Vagina (tissue), 2 donors: ENCODE results near the gene GMPPB. TPM values are rescaled to one million over a fixed set of nuclear protein-coding genes. Genes with fewer than 3 reads are reported as not detected.

Experiments
- DNase-seq, 2 donors: peaks; one replicate each; pipeline ENCODE4 v3.0.0-alpha.2; 2017; ENCODE audit errors: extremely low spot score in 2 of 2
- H3K27ac ChIP-seq: fragments of 200-600 bp; sonication (generic); one replicate; pipeline ENCODE4 v1.5.1; 2019
- H3K27me3 ChIP-seq: fragments of 200-600 bp; sonication (generic); one replicate; pipeline ENCODE4 v1.5.1; 2019
- H3K36me3 ChIP-seq, 2 donors: fragments of 200-600 bp; sonication (generic); one replicate each; pipeline ENCODE4 v1.5.1; 2017 to 2019
- H3K4me1 ChIP-seq: fragments of 200-600 bp; sonication (generic); one replicate; pipeline ENCODE4 v1.5.1; 2019
- H3K4me3 ChIP-seq, 2 donors: fragments of 200-600 bp; sonication (generic); 1 replicate in 1 of 2; 2 replicates in 1 of 2; pipeline ENCODE4 v1.5.1; 2016 to 2019
- H3K9me3 ChIP-seq: fragments of 200-600 bp; sonication (generic); one replicate; pipeline ENCODE4 v1.5.1; 2019
- POLR2A ChIP-seq, 2 donors: fragments of 450-650 bp; IDR thresholded peaks; one replicate each; pipeline ENCODE4 v1.6.1; 2017; ENCODE audit warnings: antibody characterized with exemption in 2 of 2, mild to moderate bottlenecking in 2 of 2, moderate library complexity in 2 of 2
- POLR2AphosphoS5 ChIP-seq, 2 donors: sonication (generic); formaldehyde crosslinking; IDR thresholded peaks; one replicate each; pipeline ENCODE4 v1.9.0; 2017; ENCODE audit warnings: antibody characterized with exemption in 2 of 2, mild to moderate bottlenecking in 2 of 2, low read depth in 1 of 2; ENCODE audit not compliant: insufficient read depth in 1 of 2
- intact Hi-C: fragments of 100-400 bp; cut with DNase I; formaldehyde crosslinking; loops from one replicate; pipeline ENCODE4 v1.15.1; 2023
- total RNA-seq: library from RNA; depleted of rRNA; stranded (reverse); fragments of >200 nt; gene quantifications from one replicate; pipeline ENCODE4 v1.2.3, GENCODE V29; 2016
- TF ChIP-seq, protein P1 (sequence below), 3 experiments: fragments of 450-650 bp in 2 of 3; fragments of 200-600 bp in 1 of 3; sonication (generic) in 1 of 3; IDR thresholded peaks; one replicate each; pipeline ENCODE4 v1.5.1; 2017 to 2019; ENCODE audit warnings: antibody characterized with exemption in 3 of 3, mild to moderate bottlenecking in 2 of 3, moderate library complexity in 2 of 3

The GMPPB gene
- total RNA-seq, 1 donor from 2014 or later, result 19.9 TPM

DNA sequence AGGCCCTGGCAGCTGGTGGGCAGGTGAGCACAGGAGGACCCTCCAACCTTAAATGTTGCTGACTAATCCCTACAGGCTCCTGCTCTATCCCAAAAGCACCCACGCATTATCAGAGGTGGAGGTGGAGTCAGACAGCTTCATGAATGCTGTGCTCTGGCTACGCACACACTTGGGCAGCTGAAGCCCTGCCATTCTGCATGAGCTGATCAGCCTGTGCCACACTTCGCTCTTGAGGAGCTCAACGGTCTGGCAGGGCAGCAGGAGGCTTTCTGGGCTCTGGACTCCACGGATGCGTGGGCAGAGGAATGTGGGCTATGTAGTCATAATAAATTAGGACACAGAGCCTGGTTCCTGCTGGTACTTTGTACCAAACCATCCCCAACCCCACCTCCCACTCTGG is 40.6 kb downstream of the GMPPB start:
- H3K4me3 ChIP-seq, result no peak overlapping the region
- H3K27ac ChIP-seq, result no peak overlapping the region
- peaks cover 0 to 58% of the 10 kb centered on the region in 2 donors for H3K36me3 ChIP-seq
- intact Hi-C loops, result no loop called here
- no peak for DNase-seq
- H3K27me3 ChIP-seq, result no peaks in the 10 kb centered on the region
- no peaks in the 10 kb centered on the region for H3K9me3 ChIP-seq
- peaks cover 16% of the 10 kb centered on the region for H3K4me1 ChIP-seq
- TF ChIP-seq, protein P1, sequence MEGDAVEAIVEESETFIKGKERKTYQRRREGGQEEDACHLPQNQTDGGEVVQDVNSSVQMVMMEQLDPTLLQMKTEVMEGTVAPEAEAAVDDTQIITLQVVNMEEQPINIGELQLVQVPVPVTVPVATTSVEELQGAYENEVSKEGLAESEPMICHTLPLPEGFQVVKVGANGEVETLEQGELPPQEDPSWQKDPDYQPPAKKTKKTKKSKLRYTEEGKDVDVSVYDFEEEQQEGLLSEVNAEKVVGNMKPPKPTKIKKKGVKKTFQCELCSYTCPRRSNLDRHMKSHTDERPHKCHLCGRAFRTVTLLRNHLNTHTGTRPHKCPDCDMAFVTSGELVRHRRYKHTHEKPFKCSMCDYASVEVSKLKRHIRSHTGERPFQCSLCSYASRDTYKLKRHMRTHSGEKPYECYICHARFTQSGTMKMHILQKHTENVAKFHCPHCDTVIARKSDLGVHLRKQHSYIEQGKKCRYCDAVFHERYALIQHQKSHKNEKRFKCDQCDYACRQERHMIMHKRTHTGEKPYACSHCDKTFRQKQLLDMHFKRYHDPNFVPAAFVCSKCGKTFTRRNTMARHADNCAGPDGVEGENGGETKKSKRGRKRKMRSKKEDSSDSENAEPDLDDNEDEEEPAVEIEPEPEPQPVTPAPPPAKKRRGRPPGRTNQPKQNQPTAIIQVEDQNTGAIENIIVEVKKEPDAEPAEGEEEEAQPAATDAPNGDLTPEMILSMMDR (IDR thresholded peaks at IDR 0.05), result no peak
- TF ChIP-seq POLR2A (IDR thresholded peaks at IDR 0.05) (no peak), POLR2AphosphoS5 (IDR thresholded peaks at IDR 0.05; ENCODE audit: insufficient read depth in 1 of 2, low read depth in 1 of 2) (no peak)

DNA sequence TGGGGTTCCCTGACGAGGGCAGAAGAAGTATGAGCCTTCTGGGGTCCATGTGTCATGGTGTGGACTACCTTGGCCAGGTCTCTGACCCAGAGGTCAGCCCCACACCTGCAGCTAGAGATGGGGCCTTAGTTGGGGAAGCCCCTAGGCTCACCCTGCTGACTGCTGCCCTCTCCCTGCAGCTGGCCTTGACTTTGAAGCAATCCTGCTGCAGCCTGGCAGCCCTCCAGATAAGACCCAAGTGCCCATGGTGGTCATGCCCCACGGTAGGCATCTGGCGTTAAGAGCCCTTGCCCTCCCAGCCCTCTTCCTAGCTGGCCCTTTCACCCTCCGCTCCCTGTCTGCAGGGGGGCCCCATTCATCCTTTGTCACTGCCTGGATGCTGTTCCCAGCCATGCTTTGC is 42.2 kb downstream of the GMPPB start:
- Histone ChIP-seq H3K4me3 (no peak overlapping the region), H3K4me1 (peaks cover 5% of the 10 kb centered on the region), H3K9me3 (no peaks in the 10 kb centered on the region), H3K27ac (no peak overlapping the region), H3K27me3 (no peaks in the 10 kb centered on the region), H3K36me3 (peaks cover 0 to 64% of the 10 kb centered on the region in 2 donors)
- no peak for DNase-seq
- intact Hi-C loops, result no loop called here
- TF ChIP-seq POLR2A (IDR thresholded peaks at IDR 0.05) (no peak), POLR2AphosphoS5 (IDR thresholded peaks at IDR 0.05; ENCODE audit: insufficient read depth in 1 of 2, low read depth in 1 of 2) (no peak)
- TF ChIP-seq, protein P1 (IDR thresholded peaks at IDR 0.05), result no peak

DNA sequence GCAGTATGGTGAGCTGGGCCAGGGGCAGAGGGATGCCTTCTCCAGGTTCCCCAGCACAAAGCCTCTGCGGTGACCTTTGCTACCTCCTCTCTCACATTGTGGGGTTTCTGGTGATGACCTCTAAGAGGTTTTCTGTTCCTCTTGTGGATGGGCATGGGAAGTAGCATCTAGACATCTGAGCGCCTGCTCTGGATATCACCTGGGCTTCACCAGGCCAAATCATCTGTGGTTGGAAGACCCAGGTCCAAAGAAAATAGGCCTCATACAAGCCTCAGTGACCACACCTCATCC is 42.6 kb downstream of the GMPPB start:
- no peak for TF ChIP-seq POLR2AphosphoS5 (IDR thresholded peaks at IDR 0.05; ENCODE audit: insufficient read depth in 1 of 2, low read depth in 1 of 2)
- no peak for TF ChIP-seq POLR2A (IDR thresholded peaks at IDR 0.05)
- TF ChIP-seq, protein P1 (IDR thresholded peaks at IDR 0.05), result no peak
- no peak for DNase-seq
- peaks cover 2% of the 10 kb centered on the region for H3K4me1 ChIP-seq
- H3K36me3 ChIP-seq, result peaks cover 0 to 68% of the 10 kb centered on the region in 2 donors
- no peak overlapping the region for H3K4me3 ChIP-seq
- H3K27me3 ChIP-seq, result no peaks in the 10 kb centered on the region
- H3K9me3 ChIP-seq, result no peaks in the 10 kb centered on the region
- intact Hi-C loops, result no loop called here
- no peak overlapping the region for H3K27ac ChIP-seq

DNA sequence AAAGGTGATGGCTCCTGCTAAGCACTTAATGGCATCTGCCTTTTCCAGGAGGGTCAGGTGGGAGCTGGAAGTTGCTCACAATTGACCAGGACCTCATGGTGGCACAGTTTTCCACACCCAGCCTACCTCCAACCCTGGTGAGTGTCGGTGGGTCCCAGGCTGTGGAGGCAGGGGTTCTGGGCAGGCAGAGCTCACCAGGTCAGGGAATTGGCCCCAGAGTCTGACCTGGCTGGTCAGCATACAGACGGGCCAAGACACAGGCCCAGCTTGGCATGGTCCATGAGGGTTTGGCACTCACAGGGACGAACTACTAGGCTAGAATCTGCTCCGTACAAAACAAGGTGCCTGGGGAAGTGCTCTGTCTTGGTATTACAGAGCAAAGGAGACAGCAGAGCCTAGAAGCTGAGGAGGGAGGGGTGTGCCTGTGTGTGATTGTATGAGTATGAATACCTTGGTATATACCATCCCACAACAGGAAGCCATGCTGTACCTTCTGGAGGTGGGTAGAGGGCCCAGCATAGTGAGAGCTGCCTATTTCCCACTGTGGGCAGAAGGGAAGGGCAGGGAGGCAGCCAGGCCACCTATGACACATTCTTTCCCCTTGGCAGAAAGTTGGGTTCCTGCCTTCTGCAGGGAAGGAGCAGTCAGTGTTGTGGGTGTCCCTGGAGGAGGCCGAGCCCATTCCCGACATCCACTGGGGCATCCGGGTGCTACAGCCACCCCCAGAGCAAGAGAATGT is 43.1 kb downstream of the GMPPB start:
- no peak for DNase-seq

DNA sequence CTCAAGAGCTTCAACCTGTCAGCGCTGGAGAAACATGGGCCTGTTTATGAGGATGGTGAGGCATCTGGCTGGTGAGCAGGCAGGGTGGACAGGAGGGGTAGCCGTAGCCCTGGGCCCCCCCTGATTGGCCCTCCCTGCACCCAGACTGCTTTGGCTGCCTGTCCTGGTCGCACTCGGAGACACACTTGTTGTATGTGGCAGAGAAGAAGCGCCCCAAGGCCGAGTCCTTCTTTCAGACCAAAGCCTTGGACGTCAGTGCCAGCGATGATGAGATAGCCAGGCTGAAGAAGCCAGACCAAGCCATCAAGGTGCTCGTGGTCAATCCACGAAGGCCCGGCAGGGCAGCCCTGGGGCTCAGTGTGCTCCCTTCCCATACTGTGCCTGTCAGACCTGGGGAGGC is 47.8 kb downstream of the GMPPB start:
- no peaks in the 10 kb centered on the region for H3K9me3 ChIP-seq
- DNase-seq, result no peak
- intact Hi-C loops, result no loop called here
- H3K4me1 ChIP-seq, result peaks cover 24% of the 10 kb centered on the region
- H3K36me3 ChIP-seq, result peaks cover 0 to 44% of the 10 kb centered on the region in 2 donors
- no peak overlapping the region for H3K27ac ChIP-seq
- no peak for TF ChIP-seq POLR2AphosphoS5 (IDR thresholded peaks at IDR 0.05; ENCODE audit: insufficient read depth in 1 of 2, low read depth in 1 of 2)
- TF ChIP-seq POLR2A (IDR thresholded peaks at IDR 0.05), result no peak
- TF ChIP-seq, protein P1 (IDR thresholded peaks at IDR 0.05), result no peak
- H3K4me3 ChIP-seq, result no peak overlapping the region
- H3K27me3 ChIP-seq, result no peaks in the 10 kb centered on the region

More for the DNA sequence above, 43.1 kb downstream of the GMPPB start:
- no peaks in the 10 kb centered on the region for H3K27me3 ChIP-seq
- no peak overlapping the region for H3K27ac ChIP-seq
- peaks cover 0 to 73% of the 10 kb centered on the region in 2 donors for H3K36me3 ChIP-seq
- TF ChIP-seq, protein P1 (IDR thresholded peaks at IDR 0.05), result no peak
- no peak for TF ChIP-seq POLR2AphosphoS5 (IDR thresholded peaks at IDR 0.05; ENCODE audit: insufficient read depth in 1 of 2, low read depth in 1 of 2)
- TF ChIP-seq POLR2A (IDR thresholded peaks at IDR 0.05), result no peak
- H3K4me1 ChIP-seq, result peaks cover 3% of the 10 kb centered on the region
- intact Hi-C loops, result no loop called here
- no peak overlapping the region for H3K4me3 ChIP-seq
- no peaks in the 10 kb centered on the region for H3K9me3 ChIP-seq
